HG03175 (cell line): Measurements from ENCODE around the gene DGKD.

Experiments
- ATAC-seq: cut with Tn5 transposase; IDR thresholded peaks from one replicate; pipeline ENCODE4 v1.9.1; 2021; ENCODE audit warnings: mild to moderate bottlenecking, moderate library complexity; ENCODE audit not compliant: unreplicated experiment

The DGKD gene

DNA sequence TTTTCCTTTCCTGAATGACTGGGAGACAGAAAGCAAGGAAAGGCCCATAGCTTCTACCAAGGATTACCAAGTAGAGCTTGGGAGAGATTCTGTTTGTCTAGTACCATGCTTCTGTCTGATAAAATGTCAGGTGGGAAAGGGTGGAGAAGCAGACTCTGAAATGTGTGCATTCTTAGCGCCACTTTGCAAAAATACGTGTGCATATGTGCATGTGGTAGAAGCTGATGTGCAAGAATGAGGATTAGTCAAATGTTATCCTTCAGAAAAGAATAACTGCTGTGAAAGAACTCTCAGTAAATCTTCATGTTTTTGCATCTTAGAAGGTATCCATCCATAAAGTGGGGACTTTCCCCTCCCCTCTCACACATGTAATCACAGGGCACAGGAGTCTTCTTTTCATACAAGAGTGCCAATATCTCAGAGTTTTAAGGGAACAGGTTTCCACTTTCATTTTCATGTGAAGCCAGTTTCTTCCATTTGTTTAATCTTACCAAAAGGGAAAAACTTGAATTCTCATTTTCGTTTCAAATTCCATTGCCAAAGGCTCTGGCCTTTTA lies 15.4 kb upstream of the DGKD start:
- no peak for ATAC-seq

DNA sequence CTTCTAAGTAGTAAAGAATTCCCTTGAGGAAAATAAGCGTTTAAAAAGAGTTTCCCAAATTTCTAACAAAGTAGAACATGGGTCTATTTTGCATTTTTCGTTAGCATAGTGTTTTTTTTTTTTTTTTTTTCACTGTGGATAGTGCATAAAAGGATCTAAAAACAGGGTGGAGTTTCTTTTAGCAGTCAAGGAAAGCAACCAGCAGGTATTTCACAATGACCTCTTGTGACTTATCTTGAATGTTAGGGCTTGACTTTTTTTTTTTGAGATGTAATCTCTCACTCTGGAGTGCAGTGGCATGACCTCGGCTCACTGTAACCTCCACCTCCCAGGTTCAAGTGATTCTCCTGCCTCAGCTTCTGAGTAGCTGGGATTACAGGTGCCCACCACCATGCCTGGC lies 14.9 kb upstream of the DGKD start:
- no peak for ATAC-seq

DNA sequence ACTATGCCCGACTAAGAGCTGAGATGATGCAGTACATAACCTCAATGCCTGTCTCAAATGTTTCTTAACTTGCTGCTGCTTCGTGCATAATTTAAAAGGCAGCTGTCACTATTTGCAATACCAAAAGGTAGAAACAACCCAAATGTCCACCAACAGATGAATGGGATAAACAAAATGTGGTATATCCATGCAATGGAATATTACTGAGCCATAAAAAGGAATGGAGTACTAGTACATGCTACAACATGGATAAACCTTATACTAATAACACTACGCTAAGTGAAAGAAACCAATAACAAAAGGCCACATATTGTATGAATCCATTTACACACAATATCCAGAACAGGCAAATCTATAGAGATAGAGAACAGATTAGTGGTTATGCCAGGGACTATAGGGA lies 13.0 kb upstream of the DGKD start:
- ATAC-seq, result no peak

DNA sequence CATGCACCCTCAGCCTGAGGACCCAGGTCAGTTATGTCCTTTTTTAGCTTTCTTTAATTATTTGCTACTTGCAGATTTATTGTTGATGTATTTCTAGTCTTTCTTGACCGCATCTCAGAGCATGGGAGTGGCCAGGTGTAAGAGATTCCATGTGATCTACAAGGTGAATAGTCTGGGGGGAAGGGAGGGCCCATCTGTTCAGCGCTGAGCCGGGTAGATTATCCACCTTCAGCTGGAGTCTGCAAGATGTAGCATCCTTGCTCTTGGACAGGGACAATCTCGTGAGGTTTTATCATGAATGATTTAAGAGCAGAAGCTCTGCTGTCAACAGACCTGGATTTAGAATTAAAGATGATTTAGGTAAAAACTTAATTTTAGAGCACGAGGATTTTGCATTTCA lies 12.0 kb upstream of the DGKD start:
- no peak for ATAC-seq

DNA sequence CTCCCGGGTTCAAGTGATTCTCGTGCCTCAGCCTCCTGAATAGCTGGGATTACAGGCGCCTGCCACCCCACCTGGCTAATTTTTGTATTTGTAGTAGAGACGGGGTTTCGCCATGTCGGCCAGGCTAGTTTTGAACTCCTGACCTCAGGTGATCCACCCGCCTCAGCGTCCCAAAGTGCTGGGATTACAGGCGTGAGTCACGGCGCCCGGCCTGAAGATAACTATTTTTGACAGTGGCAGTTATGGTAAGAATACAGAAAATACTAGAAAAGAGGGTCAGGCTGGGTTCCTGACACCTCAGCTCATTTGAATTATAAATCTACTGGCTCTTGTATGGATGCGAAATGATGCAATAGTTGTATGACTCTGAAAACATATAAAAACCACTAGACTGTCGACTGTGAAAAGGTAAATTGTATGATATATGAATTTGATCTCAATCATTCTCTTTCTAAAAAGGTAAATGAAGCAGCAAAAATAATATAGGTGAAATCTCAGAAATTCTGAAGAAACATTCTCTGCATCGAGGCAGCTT lies 11.1 kb upstream of the DGKD start:
- no peak for ATAC-seq

DNA sequence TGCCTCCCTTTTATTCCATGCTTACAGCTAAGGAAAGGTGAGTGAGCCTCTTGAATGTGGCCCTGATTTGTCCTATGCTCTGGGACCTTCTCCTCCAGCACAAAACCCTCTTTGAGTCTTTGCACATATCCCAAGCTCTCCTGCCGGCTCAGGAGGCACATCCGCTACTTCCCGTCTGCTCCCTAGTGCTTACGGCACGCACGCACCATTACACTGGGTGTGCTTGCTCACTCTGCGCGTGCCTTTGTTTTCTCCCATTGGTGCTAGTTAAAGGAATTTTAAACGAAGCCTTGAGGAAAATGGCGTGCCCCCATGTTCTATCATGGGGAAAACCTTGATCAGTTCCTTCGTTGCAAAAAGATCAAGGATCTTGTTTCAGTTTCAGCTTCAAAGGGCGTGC lies 7.9 kb upstream of the DGKD start:
- ATAC-seq, result no peak

DNA sequence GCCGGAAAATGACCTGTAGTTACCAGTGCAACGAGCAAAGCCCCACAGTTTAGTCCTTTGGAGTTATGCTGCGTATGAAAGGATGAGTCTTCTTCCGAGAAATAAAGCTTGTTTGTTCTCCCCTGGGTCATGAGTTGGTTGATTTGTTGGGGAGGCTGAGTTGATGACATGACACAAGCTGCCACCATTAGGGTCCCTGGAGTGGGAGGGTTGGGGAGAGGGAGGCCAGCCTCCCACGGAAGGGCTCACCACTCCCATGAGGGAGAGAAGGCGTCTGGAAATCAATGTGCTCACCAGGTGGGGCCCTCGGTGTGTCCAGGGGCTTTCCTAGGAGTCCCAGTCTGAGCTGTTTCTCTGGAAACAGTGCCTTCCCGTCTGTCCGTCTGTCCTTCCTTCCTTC lies 7.4 kb upstream of the DGKD start:
- ATAC-seq, result no peak

DNA sequence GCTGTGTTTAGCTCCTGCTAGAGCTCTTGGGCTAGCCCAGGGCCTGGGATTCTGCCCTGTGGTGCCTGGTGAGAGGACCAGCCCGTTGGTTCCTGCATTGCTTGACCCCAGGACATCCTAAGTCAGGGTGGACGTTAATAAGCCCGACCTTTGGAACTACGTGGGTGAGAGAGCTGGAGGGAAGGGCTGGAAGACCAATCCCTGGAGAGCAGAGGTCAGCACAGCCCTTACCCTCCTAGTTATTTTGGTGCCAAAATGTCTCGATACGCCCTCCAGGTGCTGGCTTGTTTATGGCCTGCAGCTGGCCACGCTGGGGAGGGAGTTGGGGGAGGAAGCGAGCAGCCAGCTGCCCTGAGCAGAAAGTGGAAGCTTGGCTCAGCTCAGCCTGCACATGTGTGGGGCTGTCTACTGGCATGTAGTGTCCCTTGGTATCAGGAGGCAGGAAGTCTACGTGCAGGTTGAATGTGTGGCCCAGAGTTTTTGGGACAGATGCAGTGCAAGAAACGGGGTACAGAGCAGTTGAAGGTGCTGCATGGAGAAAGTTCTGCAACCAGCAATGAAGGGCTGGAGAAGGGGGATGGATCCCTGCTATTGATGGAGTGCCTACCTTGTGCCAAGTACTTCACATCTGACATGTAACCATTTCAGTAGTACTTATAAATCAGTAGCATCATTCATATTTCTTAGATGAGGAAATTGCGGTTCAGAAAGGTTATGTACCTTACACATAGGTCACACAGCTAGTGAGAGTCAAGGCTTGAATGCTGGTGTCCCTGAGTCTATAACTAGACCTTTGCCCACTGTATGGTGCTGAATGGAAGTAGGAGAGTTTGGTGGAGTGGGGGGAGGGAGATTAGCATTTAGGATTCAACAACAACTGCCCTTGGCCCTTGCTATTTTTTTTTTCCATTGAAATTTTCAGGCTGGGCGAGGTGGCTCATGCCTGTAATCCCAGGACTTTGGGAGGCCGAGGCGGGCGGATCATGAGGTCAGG lies 5.0 kb upstream of the DGKD start:
- ATAC-seq, result peak; percentile 67

DNA sequence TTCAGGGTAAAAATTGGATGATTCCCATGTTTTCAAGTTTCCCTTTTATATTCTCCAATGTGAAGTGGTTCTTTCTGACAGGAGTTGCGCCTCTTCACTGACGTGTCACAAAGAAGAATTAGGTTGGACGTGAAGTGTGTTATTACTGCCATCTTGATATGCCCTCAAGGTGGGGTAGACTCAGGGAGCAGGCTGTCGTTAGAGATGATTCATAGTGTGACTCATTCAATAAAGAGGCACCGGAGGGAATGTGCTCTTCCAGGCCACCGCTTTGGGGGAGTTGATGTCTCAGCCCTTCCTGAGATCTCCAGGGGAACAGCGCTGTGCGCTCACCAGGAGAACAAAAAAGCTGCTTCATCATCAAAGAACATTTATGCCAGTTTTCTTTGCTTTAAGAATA lies 3.6 kb upstream of the DGKD start:
- ATAC-seq, result no peak

DNA sequence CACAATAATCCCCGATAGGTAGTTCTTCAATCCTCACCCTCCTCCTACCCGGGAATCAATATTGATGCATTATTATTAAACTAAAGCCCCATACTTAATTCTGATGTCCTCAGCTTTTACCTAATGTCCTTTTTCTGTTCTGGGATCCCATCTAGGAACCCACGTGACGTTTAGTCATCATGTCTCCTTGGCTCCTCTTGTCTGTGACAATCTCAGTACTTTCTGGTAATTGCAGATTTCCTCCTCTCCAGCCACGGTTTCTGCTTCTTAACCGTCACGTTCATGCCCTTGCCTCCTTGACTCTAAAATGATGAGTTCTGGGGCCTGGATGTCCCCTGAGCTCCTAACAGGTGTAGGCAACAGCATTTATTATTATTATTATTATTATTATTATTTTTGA lies 2.9 kb upstream of the DGKD start:
- ATAC-seq, result no peak

DNA sequence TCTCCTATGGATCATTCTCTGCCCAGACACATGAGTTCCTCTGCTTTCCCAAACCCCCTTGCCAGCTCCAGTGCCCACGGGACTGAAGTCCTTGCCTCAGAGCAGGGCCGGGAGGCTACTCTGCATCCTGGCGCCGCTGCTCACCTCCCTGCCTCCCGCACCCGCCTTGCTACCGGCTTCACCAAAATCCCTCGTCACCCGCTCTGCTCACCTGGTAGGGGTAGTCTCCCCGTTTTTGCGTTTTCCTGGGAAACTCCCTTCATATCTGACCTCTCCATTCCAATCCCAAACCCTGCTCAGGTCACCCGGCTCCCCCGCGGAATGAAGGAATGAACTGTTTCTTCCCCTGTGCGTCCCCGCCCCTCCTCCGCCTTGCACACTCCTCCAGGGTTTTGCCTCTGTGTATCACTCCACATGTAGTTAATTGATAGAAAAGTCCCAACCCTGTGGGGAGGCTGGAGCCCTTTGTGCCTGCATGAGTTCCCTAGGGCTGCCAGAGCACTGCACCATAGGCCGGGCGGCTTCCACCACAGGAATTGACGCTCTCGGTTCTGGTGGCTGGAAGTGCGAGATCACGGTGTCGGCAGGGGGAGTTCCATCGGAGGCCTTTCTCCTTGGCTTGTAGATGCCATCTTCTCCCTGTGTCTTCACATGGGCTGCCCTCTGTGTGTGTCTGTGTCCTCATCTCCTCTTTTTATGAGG lies 2.0 kb upstream of the DGKD start:
- no peak for ATAC-seq

DNA sequence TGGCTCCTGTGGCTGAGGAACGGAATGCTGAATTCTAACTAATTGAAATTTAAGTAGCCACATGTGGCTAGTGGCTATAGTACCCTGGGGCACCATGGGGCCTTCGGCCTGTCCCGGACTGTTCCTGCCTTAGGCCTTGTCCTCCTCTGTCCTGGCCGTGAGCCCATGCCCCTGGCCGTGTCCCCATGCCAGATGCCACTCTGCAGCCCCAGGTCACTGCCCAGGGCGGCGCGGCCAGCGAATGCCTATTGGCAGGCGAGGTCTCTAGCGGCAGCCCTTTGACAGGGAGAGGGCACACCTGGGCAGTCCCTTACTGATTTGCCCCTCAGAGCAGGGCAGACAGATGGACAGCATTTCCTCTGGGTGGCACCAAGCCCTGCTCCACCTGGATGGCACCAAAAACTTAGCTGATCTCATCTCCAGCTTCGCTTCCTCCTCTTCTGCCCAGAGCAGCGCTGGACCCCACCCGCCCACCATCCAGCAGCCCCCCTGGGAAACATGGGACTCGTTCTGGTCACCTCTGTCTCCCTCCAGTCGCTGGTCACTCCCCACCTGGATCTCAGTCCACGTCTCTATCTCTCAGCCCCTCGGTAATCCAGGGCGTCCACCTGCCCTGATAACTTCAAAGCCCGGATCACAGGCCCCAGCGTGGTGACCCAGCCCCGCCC lies 1.1 kb upstream of the DGKD start:
- ATAC-seq, result no peak

DNA sequence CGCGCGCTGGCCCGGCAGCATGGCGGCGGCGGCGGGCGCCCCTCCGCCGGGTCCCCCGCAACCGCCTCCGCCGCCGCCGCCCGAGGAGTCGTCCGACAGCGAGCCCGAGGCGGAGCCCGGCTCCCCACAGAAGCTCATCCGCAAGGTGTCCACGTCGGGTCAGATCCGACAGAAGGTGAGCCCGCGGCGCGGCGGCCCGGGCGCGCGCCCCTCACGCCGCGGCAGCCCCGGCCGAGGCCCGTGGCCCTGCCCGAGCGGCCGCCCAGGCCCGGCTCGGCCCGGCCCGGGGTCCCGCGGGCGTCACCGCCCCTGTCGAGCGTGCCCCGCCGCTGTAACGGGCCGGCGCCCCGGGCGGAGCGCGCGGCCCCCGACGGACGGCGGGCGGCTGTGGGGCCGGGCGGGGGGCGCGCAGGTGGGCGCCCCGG lies 218 bp downstream of the DGKD start:
- ATAC-seq, result peak; percentile 10

DNA sequence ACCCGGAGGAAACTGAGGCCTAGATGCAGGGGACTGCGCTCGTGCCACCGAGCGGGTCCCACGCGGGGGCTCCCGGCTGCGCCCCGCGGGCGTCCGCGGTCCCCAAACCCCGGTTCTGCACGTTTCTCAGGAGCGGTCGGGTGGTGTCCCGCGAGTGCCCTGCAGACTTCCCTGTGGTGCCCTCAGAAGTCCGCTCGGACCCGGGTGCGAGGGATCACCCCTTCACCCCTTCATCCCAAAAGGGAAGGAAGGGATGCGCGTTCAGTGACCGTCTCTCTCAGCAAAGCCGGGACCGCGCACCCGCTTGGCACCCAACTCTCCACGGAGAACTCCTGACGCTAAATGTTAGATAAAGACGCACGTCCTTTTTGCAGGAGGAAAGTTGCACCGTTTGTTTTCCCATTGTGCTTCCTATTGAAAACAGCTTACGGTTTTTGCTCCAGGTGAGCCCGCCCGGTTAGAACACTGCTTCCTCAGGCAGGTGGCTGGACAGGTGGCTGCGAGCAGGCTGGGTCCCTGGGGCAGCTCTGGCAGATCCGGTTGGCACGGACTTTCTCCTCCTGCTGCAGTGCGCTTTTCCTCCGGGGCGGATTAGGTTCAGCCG lies 779 bp downstream of the DGKD start:
- peak; percentile 3 for ATAC-seq

DNA sequence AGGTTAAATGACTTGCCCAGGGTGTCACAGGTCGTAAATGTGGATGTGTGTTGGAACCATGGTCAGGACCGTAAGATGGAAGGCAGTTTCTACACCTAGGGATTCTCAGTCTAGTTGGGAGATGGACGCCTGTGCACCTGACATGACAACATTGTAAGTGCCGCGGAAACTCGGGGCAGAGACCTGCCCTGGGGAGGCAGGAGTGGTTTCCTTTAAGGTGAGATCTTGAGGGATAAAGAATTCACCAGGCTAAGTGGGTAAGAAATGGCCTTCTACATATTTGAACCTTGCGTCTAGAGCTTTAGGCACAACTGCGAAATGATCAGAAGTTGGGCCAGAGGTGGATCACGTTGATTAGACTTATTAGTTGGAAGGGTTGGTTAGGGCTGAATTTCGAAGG lies 1.6 kb downstream of the DGKD start:
- no peak for ATAC-seq

DNA sequence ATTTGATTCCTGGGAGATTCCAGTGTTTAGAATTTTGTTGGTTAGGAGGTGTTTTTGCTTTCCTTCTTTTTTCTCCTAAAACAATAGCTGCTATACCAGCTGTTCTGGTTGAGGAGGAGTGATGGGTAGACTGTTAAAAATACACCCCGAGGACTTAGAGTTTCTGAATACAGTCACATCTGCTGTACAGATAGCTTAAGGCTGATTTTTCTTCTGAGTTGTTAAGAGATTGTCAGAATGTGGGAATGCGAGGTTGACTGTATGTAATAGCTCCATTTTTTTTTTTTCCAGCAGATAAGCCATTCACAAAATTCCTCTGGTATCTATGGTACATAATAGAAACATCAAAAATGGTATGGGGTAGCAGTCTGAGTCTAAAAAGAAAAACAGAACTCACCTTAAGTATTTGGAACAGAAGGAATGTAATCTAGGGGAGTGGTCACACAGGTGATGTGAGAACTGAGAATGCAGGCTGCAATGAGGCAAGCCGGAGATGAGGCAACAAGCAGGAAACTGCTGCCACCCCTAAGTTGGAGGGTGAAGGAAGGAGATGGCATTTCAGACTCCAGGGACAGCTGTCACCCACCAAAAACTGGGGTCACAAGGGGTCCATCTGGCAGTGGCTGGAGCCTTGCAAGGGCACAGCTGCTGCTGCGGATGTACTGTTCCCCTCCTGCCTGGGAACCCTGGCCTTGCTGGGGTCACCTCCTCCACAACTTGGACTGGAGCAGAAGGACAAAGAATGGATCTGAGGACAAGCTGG lies 2.4 kb downstream of the DGKD start:
- ATAC-seq, result no peak

DNA sequence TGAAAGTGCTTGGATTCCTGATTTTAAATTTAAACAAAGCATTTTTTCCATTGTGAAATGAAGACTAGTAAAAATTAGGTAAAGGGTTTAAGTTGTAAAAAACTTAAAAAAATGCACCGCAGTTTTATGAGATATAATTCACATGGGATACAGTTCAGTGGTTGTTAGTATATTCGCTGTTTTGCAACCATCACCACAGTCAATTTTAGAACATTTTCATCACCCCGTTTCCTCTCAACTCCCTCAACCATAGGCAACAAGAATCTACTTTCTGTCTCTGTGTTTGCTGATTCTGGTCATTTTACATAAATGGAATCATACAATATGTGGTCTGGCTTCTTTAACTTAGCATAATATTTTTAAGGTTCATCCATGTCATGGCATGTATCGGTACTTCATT lies 4.0 kb downstream of the DGKD start:
- no peak for ATAC-seq

DNA sequence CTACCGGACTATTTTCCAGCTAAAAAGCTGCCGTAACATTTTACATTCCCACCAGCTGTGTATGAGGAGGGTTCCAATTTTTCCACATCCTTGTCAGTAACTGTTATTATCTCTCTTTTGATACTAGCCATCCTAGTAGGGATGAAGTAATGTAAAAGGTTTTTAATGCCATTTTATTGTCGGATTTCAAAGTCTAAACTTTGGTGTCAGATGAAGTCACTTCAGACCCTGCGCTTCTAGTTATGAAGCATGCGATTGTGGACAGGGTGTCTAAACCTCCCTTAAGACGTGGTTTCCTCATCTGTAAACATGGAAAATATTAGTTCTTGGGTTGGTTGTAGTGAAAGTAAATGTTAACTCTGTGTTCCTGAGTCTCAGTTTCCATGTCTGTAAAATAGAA lies 4.7 kb downstream of the DGKD start:
- no peak for ATAC-seq

DNA sequence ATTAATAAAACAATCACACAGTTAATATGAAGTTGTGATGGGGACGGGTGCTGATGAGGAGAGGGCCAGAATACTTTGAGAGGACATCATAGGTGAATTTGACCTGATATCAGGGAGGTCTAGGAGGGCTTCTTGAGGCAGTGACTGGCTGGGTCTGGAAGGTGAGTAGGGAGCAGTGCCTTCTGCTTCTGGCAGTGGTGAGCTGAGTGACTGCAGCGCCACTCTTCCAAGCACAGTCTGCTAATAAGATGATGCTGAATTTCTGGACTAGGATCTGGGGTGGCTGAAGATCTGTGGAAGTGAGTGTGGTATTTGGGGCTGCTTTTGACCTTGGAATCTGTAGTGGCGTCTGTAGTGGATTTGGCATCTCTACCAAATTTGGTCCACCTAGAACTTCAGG lies 5.5 kb downstream of the DGKD start:
- ATAC-seq, result no peak

DNA sequence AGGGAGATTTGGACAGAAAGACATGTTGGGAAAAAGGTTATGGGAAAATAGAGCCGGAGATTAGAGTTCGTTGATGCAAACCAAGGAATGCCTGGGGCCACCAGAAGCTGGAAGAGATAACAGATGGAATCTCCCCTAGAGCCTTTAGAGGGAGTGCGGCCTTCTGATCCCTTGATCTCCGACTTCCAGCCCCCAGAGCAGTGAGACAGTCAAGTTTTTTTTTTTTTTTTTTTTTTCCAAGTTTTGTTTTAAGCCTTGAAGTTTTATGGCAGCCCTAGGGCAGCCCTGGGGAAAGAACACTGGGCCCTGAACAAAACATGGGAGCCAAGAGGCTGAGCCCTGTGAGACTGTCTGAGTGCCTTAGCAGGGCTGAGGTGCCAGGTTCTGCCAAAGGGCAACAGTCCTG lies 6.5 kb downstream of the DGKD start:
- ATAC-seq, result no peak
